ENCODE results near the gene FAT2. TPM values are rescaled to one million over a fixed set of nuclear protein-coding genes. Genes with fewer than 3 reads are reported as not detected.

Gene FAT2
- total and polyA plus RNA-seq, 10 of the 15 experiments (the other 5 are each of a cell fraction or from before 2014, with no cell fraction given) = 0.01 to 0.06 (median 0.03) TPM; not detected in 3

DNA sequence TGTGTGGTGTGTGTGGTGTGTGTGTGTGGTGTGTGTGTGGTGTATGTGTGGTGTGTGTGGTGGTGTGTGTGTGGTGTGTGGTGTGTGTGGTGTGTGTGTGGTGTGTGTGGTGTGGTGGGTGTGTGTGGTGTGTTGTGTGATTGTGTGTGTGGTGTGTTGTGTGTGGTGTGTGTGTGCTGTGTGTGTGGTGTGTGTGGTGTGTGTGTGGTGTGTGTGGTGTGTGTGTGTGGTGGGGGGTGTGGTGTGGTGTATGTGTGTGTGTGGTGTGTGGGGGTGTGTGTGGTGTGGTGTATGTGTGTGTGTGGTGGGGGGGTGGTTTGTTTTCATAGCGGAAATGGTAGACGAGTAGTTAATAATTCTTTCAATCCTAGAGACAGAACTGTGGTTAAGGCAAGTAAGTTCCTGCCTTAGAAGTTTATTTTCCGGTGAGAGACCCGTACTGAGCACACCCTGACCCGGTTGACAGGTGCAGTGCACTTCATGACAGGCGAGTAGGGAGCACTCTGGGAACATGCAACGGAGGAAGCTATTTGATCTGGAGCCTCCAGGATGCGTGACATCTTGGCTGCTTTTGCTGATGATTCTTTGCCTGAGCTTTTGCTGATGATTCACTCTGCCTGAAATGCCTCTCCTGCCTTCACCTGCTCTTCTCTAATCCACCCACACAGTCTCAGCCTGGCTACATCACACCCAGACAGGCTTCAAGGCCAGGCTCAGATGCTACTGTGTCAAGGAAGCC lies 21.7 kb upstream of the FAT2 start (continued):
- TF ChIP-seq, protein P1, sequence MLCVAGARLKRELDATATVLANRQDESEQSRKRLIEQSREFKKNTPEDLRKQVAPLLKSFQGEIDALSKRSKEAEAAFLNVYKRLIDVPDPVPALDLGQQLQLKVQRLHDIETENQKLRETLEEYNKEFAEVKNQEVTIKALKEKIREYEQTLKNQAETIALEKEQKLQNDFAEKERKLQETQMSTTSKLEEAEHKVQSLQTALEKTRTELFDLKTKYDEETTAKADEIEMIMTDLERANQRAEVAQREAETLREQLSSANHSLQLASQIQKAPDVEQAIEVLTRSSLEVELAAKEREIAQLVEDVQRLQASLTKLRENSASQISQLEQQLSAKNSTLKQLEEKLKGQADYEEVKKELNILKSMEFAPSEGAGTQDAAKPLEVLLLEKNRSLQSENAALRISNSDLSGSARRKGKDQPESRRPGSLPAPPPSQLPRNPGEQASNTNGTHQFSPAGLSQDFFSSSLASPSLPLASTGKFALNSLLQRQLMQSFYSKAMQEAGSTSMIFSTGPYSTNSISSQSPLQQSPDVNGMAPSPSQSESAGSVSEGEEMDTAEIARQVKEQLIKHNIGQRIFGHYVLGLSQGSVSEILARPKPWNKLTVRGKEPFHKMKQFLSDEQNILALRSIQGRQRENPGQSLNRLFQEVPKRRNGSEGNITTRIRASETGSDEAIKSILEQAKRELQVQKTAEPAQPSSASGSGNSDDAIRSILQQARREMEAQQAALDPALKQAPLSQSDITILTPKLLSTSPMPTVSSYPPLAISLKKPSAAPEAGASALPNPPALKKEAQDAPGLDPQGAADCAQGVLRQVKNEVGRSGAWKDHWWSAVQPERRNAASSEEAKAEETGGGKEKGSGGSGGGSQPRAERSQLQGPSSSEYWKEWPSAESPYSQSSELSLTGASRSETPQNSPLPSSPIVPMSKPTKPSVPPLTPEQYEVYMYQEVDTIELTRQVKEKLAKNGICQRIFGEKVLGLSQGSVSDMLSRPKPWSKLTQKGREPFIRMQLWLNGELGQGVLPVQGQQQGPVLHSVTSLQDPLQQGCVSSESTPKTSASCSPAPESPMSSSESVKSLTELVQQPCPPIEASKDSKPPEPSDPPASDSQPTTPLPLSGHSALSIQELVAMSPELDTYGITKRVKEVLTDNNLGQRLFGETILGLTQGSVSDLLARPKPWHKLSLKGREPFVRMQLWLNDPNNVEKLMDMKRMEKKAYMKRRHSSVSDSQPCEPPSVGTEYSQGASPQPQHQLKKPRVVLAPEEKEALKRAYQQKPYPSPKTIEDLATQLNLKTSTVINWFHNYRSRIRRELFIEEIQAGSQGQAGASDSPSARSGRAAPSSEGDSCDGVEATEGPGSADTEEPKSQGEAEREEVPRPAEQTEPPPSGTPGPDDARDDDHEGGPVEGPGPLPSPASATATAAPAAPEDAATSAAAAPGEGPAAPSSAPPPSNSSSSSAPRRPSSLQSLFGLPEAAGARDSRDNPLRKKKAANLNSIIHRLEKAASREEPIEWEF (IDR thresholded peaks at IDR 0.05; ENCODE audit: insufficient replicate concordance, low read depth, low read length) = no peak
- TF ChIP-seq GABPA (IDR thresholded peaks at IDR 0.05; ENCODE audit: low read depth) (peak; percentile 68; the same call in 1 of the 2 replicates), POU2F2 (IDR thresholded peaks at IDR 0.05; ENCODE audit: borderline replicate concordance, low read depth, low read length) (peak; percentile 55; the same call in 1 of the 3 replicates), CBFB (IDR thresholded peaks at IDR 0.05; ENCODE audit: low read depth) (peak; percentile 55; the same call in 1 of the 2 replicates), RUNX3 (IDR thresholded peaks at IDR 0.05; ENCODE audit: low read length) (peak; percentile 95), STAT1 (conservative IDR thresholded peaks at IDR 0.05) (no peak), ETV6 (conservative IDR thresholded peaks at IDR 0.05 in 1 of 2, IDR thresholded peaks at IDR 0.05 in 1 of 2; ENCODE audit: borderline replicate concordance in 1 of 2, low read depth in 1 of 2) (peak in 1 of 2 experiments; percentile 56; a peak in 2 of 4 replicates), SRF (IDR thresholded peaks at IDR 0.05; ENCODE audit: low read depth in 2 of 2, low read length in 2 of 2) (no peak), CREB1 (IDR thresholded peaks at IDR 0.05; ENCODE audit: low read depth) (0 out of 2 replicates have a peak, but pooled peaks have one; percentile 11), SPI1 (IDR thresholded peaks at IDR 0.05; ENCODE audit: borderline replicate concordance, insufficient read depth, low read depth, low read length) (no peak), YY1 (IDR thresholded peaks at IDR 0.05; ENCODE audit: low read depth, low read length) (no peak), CREM (IDR thresholded peaks at IDR 0.05; ENCODE audit: low read depth) (peak; percentile 11; the same call in 1 of the 2 replicates), NFXL1 (IDR thresholded peaks at IDR 0.05; ENCODE audit: borderline replicate concordance) (no peak), NFIC (IDR thresholded peaks at IDR 0.05; ENCODE audit: low read depth, low read length) (peak; percentile 32; the same call in 1 of the 2 replicates), FOXK2 (IDR thresholded peaks at IDR 0.05) (0 out of 2 replicates have a peak, but pooled peaks have one; percentile 45), MTA2 (IDR thresholded peaks at IDR 0.05; ENCODE audit: low read depth) (peak; percentile 91), HDGF (IDR thresholded peaks at IDR 0.05) (peak; percentile 95), ZNF274 (IDR thresholded peaks at IDR 0.05; ENCODE audit: insufficient read depth, insufficient read length) (no peak)
- TF ChIP-seq, protein P2, sequence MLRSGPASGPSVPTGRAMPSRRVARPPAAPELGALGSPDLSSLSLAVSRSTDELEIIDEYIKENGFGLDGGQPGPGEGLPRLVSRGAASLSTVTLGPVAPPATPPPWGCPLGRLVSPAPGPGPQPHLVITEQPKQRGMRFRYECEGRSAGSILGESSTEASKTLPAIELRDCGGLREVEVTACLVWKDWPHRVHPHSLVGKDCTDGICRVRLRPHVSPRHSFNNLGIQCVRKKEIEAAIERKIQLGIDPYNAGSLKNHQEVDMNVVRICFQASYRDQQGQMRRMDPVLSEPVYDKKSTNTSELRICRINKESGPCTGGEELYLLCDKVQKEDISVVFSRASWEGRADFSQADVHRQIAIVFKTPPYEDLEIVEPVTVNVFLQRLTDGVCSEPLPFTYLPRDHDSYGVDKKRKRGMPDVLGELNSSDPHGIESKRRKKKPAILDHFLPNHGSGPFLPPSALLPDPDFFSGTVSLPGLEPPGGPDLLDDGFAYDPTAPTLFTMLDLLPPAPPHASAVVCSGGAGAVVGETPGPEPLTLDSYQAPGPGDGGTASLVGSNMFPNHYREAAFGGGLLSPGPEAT (IDR thresholded peaks at IDR 0.05; ENCODE audit: low read depth) = peak; percentile 92
- TF ChIP-seq, protein P3, sequence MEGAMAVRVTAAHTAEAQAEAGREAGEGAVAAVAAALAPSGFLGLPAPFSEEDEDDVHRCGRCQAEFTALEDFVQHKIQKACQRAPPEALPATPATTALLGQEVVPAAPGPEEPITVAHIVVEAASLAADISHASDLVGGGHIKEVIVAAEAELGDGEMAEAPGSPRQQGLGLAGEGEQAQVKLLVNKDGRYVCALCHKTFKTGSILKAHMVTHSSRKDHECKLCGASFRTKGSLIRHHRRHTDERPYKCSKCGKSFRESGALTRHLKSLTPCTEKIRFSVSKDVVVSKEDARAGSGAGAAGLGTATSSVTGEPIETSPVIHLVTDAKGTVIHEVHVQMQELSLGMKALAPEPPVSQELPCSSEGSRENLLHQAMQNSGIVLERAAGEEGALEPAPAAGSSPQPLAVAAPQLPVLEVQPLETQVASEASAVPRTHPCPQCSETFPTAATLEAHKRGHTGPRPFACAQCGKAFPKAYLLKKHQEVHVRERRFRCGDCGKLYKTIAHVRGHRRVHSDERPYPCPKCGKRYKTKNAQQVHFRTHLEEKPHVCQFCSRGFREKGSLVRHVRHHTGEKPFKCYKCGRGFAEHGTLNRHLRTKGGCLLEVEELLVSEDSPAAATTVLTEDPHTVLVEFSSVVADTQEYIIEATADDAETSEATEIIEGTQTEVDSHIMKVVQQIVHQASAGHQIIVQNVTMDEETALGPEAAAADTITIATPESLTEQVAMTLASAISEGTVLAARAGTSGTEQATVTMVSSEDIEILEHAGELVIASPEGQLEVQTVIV (IDR thresholded peaks at IDR 0.05; ENCODE audit: borderline replicate concordance, partially characterized antibody) = peak; percentile 32
